ENCODE measurements around the gene EXOC3.
A peak's percentile ranks its signal among the peaks of the same experiment; 100 is the strongest.
"Not testable (repeated sequence)": the region's sequence is repeated elsewhere in the genome, so short reads cannot be mapped to it uniquely, and the experiment has no call there.

EXOC3 gene

GRCh38 chr5:474840-475661 is 32.1 kb downstream of the EXOC3 start:
- peak; percentile 16 for DNase-seq

DNA sequence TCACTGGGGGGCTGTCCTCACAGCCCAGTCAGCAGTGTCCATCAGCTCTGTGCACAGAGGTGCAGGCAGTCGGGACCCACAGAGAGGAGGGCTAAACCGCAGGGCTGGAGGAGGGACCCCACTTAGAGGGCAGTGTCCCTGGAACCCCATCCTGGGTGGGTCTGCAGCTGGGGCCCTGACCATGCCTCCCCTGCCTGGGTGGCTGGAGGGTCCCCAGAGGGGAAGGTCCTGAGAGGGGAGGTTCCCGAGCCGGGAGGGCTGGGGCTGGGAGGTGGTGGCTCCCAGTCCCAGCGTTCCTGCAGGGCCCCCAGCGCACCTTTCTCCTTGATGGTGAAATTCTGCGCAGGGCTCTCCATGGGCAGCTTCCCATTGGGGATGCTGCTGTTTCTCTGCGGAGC is 32.7 kb downstream of the EXOC3 start:
- DNase-seq: no peak

- no peak for DNase-seq
These were observed 33.3 kb downstream of the EXOC3 start for GRCh38 chr5:476102-476813.

- no peak for DNase-seq
These were observed 33.8 kb downstream of the EXOC3 start for GRCh38 chr5:476814-477175.

DNA sequence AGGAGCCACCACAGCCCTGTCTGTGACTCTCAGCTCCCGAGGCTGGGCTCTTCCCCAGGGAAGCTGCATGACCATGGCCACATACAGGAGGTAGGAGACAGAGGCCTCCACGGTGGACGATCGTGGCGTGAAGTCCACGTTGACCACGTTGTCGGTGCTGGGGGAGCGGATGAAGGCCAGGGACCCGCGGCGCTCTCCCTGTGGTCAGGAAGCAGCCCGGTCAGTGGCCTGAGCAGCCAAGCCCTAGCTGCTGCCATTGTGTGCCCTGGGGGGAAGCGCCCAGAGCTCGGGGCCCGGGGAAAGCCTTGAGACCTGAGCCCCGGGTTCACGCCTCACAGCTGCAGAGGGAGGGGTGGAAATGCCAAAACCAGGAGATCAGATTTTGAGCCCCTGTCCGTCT is 34.3 kb downstream of the EXOC3 start:
- DNase-seq: no peak

- no peak for DNase-seq
These were observed 34.9 kb downstream of the EXOC3 start for GRCh38 chr5:477871-478270.

DNA sequence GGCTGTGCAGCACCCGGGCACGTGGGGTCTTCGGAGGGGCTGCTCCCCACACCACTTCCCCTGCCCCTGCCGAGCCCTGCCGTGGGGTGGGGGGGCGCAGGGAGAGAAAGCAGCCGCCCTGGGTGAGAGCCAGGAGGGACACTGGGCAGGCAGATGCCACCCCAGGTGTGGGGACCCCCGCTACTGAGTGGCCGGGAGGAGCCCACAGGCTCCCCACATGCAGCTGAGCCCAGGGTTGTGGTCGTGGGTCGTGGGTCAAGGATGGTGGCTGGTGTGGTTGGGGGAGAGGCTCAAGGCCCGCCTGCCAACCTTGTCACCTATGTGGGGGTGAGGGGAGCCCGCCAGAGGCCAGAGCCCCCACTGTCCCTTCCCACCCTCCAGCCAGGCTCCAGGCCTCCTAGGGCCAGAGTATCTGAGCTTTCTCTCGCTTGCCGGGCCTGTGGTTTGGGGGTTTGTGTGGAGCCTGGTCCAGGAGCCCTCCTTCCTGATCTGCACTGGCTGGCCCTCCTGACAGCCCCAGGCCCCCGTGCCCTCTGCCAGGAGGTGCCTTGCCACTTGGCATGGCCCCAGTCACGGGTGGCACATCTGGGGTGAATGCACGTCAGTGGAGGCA is 35.5 kb downstream of the EXOC3 start:
- DNase-seq: no peak

DNA sequence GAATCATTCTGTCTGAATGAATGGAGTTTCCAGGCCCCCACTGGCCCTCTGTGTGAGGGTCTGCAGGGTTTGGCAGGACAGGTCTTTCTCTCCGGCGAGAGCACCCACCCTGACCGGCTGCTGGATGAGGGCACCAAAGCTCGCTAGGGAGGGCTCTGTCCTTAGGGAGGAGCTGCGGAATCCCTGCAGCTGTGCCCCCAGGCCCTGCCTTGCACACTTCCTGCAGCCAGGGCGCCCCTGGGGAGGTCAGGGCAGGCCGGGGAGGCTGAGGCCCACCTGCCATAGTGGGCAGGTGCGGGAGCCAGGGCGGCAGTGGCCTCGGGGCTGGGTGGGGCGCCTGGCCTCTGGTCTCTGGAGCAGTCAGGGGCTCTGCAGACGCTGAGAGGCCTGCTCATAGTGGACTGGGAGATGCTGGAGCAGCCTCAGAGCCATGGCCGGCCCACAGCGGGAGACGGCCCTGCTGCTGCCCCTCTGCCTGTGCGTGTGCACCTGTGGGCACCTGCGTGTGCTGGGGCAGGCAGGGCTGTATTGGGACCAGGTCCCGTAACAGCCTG is 36.1 kb downstream of the EXOC3 start:
- DNase-seq: no peak

DNA sequence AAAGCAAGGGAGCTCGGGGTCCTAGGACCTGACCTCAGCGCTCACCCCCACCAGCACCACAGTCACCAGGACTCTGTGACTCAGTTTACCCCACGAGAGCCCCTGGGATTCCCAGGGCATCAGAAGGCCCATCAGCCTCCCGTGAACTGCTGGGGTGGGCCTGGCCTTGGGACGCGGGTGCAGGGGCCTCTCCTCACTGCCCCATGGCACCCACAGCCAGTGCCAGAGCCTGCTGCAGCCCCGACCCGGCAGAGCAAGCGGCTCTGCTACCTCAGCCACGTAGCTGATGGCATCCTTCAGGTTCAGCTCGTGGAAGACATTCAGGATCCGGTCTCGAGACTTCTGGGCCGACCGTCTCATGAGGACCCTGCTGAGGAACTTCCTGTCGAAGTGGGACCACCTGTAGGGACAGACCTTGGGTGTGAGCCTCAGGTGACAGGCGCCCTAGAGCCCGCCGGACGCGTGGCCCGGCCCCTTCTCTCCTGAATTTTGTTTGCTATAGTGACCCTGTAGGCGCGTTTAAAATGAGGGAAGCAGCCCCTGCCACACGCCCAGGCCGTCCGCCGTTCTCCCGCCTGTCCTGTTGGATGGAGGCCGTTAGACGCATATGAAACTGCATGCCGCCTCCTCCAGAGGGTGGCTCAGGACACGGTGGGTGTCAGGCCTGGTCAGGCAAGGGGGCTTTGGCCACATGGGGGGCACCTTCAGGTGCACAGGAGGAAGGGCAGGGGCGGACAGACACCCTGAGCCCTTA is 36.8 kb downstream of the EXOC3 start:
- no peak for DNase-seq

DNA sequence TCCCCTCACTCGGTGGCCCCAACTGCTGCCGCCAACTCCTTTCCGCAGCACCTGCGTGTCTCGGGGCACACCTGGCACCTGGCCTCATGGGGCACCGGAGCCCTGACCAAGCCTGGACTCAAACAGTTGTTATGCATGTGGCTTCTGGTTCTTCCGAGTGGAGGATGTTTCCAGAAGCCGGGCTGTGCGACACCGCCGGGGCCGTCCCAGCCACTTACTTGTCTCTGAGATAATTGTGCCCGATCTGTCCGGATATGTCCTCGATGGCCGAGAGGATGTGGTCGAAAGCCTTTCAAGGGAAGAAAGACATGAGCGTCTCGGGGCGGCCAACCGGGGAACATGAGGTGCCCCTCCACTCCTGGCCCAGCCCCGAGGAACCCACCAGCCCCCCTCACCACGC is 38.4 kb downstream of the EXOC3 start:
- no peak for DNase-seq

GRCh38 chr5:482021-482420 is 39.0 kb downstream of the EXOC3 start:
- DNase-seq: no peak

DNA sequence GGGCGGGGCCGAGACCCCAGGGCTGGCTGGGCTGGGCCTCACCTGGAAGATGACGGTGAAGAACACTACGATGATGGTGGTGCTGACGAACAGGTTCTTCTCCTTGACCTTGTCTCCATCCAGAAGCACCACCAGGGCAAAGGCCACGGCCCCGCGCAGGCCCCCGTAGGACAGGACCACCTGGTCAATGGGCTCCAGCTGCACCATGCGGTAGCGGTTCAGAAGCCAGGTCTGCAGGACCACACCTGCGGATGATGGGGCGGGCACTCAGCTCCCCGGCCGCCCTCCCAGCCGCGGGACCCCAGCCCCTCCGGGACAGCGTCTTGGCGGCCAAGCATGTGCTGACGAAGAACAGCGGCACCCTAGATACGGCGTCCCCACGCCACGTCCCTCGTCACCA is 39.5 kb downstream of the EXOC3 start:
- no peak for DNase-seq

DNA sequence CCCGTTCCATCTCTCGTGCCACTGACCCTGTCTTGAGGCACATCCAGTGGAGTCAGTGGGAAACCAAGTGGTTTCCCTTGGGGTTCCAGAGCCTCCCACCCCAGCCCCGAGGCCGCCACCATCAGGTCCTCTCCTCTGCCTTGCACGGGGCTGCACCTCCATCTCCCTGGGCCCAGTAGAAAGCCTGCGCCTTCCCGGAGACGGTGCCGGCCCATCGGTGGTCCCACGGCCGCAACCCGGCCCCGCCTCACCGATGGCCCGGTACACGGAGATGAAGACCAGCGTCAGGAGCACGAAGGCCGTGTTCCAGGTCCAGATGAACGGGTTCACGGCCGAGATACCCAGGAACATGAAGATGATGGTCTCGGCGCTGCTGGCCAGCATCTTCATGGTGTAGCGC is 40.0 kb downstream of the EXOC3 start:
- DNase-seq: no peak

DNA sequence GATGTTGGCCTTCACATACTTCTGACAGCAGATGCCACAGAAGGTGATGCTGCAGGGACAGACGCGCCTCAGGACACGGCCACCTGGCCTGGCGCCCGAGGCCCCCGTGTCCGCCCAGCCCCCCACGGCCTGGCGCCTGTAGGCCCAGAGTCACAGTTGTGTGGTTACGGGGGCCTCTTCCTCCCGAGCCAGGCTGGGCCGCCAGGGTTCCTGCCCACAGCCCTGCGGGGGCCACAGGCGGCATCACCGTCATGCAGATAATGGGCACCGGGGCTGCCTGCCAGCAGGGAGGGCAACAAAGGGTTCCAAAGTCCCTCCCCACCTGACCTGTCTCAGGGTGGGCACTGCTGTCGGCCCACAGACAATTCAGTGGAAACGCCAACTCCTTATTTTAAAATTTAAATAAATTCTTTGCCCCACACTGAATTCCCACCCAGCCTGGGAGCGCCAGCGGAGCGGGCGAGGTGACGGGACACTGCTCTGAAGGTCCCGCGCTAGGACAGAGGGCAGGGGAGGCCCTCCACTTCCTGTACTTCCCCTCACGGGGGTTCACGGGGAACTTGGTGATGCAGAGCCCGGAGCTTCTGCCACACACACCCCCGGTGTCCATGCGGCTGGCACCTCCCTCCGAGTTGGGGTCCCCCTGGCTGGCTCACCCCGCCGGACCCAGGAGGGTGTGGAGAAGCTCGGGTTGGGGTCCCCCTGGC is 40.6 kb downstream of the EXOC3 start:
- no peak for DNase-seq

DNA sequence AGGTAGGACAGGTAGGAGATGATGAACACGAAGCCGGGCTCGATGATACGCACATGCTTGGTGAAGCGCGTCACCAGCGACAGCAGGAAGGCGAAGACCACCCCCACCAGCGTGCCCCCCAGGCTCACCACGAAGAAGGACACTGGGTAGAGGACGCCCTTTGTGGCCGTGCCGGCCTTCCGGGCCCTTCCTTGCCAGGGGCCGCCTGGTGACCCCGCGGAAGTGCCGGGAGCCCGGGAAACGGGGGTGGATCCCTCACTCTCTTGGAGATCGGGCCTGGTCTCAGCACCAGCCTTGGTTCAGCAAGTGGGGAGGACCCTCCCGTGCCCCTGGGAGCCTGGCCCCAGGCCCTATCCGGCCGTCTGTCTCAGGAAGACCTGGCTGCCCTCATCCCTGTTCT is 41.6 kb downstream of the EXOC3 start:
- DNase-seq: no peak

- no peak for DNase-seq
These were observed 42.4 kb downstream of the EXOC3 start for GRCh38 chr5:485113-485945.

DNA sequence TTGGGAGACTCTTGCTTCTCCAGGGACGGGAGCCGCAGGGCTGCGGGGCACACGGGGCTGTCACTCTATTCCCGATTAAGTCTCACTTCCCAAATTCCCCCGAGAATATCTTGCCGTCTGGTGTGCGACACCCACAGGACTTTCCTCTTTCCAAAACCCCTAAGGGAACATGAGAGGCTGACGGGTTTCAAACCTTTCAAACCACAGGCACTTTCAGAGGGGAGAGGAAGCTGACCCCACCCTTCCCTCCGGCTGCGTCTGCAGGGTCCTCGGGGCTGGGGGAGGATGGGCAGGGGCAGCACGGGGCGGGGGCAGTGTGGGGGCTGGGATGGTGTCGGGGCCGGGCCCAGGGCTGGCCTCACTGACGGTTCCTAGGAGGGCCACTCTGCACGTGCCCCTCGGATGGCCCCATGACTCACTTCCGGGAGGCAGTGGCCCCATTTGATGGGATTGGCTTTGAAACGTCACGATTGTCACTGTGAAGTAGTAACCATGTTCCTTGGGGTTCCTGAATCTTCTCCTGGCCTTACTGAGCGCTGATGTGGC is 43.0 kb downstream of the EXOC3 start:
- no peak for DNase-seq

- not testable (repeated sequence) for DNase-seq
These were observed 43.6 kb downstream of the EXOC3 start for GRCh38 chr5:486597-486996.

GRCh38 chr5:488241-488640 is 45.3 kb downstream of the EXOC3 start:
- no peak for DNase-seq

GRCh38 chr5:488744-489688 is 46.0 kb downstream of the EXOC3 start:
- DNase-seq: no peak
